HG03432 (cell line): ENCODE results near the gene PALB2.
"Not testable (repeated sequence)": the region's sequence is repeated elsewhere in the genome, so short reads cannot be mapped to it uniquely, and the experiment has no call there.

Source experiments
- ATAC-seq: cut with Tn5 transposase; IDR thresholded peaks from one replicate; pipeline ENCODE4 v1.9.1; 2021; ENCODE audit warnings: mild to moderate bottlenecking, moderate library complexity; ENCODE audit not compliant: unreplicated experiment

The PALB2 gene

DNA sequence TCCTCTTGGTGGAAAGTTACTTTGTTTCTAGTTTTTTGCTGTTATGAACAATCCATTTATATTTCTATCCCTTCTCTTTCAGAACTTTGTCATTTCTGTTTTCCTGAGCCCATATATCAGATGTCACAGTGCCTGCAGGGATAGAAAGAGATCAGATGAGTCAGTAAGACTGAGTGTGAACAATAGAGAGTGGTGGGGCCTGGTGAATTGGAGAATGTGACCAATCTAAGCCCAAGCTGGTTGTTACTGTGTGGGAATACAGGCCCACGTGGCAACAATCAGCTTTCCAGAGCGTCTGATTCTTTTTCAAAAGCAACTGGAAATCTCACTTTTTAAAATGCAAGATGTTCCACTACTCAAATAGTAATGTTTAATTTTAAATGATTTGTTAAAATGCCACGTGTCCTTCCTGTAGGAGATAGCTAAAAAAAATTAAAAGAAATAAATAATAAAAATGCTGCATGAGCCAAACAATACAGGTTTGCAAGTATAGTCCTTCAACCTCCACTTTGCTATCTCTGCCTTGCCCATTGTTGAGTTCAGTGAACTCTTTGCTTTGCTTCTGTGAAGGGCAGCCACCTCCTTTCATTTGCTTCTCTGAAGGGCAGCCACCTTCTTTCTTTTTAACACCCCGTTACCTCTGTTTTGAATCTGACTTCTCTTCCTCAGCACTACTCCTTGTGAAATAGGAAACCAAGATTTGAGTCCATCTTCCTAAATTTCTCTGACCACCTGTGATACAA lies 9.7 kb upstream of the PALB2 start:
- no peak for ATAC-seq

DNA sequence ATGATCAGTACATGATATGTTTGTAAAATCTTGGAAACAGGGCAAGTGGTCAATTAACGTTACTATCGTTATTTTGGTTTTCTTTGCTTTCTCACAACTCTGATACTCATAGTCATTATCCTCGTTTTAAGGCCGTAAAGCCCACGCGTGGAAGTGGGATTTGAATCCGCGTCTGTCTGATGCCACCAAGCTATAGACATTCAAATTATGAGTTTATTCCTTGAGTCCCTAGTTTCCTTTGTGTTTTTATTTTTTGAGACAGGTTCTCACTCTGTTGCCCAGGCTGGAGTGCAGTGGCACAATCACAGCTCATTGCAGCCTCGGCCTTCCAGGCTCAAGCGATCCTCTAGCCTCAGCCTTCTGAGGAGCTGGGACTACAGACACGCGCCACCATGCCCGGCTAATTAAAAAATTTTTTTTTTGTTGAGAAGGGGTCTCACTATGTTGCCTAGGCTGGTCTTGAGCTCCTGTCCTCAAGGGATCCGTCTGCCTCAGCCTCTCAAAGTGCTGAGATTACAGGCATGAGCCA lies 1.2 kb upstream of the PALB2 start:
- ATAC-seq, result no peak

DNA sequence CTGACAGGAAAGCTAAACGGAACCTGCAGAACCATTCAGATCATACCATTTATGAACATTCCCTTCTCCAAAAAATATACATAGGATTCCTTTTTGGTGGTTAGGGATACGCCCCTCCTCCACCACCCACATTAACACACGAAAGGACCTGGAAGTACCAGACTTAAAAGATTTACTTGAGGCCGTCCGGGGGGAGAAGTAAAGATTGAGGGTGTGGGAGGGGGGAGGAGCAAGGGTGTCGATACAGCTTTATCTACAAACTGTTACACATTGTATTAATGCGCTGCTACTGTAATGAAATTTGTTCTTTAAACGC lies 537 bp downstream of the PALB2 start:
- ATAC-seq, result no peak

DNA sequence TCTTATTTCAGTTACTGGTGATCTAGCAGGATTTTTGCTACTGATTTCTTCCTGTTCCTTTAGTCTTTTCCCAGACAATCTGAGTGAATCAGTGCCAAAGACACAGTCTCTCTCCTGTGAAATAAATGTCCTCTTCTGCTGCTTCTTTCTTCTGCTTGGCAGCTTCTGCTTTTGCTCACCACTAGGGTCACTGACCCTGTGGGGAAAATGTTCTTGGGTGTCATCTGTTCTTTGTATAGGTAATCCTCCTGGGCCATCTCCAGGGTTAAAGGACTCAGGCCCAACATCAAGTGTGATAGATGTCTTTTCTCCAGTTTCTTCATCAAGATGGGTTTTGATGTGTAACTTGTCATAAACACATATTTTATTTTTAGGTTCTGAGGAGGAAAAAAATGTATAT lies 5.2 kb downstream of the PALB2 start:
- no peak for ATAC-seq

DNA sequence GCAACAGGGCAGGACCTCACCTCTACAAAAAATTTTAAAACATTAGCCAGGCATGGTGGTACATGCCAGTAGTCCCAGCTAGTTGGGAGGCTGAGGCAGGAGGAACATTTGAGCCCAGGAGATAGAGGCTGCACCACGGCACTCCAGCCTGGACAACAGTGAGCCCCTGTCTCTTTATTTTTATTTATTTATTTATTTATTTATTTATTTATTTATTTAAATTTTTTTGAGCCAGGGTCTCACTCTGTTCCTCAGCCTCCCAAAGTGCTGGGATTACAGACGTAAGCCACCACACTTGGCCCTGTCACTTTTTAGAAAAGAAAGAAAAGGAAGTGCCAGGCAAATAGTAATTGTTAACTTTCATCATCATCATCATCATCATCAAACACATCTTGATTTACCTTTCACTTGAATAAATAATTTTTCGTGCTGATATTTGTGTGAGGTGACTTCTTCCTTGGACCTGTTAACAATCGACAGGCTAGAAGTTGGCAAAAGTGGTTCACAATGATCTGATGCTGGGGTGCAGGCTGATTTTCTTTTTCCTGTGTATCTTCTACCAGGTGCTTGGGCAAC lies 6.6 kb downstream of the PALB2 start:
- no peak for ATAC-seq

DNA sequence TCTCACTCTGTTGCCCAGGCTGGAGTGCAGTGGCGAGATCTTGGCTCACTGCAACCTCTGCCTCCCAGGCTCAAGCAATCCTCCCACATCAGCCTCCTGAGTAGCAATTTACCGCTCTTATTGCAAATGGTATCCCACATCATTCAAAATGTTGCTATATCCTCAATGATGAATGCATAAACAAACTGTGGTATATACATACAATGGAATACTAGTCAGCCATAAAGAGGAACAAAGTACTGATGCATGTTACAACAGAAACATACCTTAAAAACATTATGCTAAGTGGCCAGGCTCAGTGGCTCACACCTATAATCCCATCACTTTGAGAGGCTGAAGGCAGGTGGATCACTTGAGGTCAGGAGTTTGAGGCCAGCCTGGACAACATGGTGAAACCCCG lies 9.2 kb downstream of the PALB2 start:
- ATAC-seq, result not testable (repeated sequence)

DNA sequence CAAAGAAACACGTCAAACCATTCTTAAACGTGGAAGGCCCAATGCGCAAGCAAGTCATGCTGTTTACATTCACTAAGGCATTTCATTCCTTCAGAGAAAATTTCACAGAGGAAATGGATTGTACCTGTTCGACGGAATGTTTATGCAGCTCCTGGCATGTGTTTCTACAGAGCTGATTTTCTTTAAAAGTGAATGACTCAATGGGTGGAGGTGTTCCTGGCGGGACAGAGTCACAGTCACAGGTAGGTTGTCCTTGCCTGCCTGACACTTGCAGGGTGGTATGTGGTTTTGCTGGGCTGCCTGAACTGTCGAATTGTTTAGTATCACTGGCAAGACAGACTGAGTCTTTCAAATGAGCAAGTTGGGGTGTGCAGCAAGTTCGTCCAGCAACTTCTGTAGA lies 11.6 kb downstream of the PALB2 start:
- no peak for ATAC-seq

DNA sequence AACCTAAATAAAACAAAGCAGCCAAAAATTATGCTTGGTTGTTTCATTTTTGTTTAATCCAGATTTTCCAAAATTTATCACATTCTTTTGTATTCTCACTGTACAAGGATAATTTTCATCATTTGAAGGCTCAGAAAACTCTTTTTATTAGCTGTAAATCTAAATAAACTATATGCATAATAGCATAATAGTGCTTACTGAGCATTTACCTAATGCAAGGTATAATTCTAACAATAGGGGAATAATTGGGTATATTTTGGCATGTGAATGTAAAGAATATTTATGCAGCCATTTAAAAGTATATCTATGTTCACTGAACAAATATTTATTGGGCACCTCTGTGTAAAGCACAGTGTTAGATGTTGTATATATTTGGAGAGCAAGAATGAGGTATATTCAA lies 17.0 kb downstream of the PALB2 start:
- no peak for ATAC-seq

DNA sequence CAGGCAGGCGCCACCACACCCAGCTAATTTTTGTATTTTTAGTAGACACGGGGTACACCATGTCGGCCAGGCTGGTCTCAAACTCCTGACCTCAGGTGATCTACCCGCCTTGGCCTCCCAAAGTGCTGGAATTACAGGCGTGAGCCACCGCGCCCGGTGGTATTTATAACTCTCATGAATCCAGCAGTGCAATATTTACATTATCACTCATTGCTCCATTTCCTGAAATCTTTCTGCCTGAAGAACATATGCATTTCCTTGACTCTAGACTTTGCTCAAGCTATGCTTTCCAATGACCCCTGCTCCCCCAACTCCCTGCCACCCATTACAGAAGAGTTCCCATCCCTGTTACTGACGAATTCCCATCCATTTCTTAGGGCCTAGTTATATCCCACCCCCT lies 25.3 kb downstream of the PALB2 start:
- no peak for ATAC-seq

DNA sequence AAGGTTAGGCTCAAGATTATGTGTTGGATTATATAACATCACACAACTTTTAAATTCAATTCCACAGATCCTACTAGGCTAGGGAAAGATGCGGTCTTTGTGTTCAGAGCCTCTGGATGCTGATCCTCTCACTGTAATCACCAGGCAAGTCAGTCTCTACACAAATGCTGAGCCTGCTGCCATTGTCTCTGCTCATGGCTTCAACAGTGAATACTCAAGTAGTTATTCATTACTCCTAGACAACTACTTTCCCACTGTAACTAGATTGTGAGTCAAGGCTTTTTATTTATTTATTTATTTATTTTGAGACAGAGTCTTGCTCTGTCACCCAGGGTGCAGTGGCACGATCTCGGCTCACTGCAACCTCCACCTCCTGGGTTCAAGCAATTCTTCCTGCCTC lies 29.2 kb downstream of the PALB2 start:
- no peak for ATAC-seq

DNA sequence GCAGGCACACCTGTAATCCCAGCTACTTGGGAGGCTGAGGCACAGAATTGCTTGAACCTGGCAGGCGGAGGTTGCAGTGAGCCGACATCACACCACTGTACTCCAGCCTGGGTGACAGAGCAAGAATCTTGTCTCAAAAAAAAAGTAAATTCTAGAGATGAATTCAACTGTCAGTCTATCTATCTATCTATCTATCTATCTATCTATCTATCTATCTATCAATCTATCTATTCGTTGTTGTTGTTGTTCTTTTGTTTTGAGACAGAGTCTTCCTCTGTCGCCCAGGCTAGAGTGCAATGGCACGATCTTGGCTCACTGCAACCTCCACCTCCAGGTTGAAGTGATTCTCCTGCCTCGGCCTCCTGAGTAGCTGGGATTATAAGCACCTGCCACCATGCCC lies 30.2 kb downstream of the PALB2 start:
- ATAC-seq, result not testable (repeated sequence)

DNA sequence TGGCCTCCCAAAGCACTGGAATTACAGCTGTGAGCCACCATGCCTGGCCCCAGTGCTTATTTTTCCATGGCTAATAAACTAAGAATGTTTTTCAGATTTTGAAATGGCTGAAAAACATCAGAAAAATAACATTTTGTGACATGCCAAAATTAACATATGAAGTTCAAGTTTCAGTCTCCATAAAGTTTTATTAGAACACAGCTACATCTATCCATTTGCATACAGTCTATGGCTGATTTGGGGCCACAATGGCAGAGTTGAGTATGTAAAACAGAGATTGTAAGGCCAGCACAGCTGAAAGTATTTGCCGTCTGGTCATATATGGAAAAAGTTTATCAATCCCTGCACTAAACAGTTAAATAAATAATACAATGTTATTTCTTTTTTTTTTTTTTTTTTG lies 31.2 kb downstream of the PALB2 start:
- ATAC-seq, result no peak

DNA sequence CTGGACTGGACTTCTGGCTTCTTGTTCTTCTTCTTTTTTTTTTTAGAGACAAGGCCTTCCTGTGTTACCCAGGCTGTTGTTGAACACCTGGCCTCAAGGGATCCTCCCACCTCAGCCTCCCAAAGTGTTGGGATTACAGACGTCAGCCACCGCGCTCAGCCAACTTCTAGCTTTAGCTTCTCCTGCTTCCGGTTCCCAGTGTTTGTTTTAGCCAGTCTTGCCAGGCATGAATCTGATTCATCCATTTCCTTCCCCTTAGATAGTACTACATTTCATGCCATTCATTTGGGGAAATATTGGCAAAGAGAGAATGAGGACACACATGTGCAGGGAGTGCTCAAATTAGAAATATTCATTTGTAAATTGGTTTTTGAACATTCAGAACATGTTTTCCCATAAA lies 32.9 kb downstream of the PALB2 start:
- no peak for ATAC-seq

DNA sequence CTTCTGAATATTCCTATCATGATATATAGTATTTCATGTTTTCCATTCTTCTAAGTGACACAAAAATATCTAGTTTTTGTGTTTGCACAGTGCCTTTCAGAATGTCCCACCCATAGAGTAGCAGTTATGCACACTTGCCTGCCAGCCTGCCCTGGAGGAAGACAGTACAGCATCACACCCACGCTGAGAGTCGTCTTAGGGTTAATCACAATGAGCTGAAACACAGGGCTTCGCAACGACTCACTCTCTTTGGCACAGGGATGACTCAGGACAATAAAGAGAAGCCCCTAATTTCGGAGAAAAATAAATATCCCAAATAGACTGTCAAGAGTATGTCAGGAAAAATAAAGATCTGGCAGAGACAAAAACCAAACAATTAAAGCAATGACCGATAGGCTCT lies 33.4 kb downstream of the PALB2 start:
- ATAC-seq, result no peak

DNA sequence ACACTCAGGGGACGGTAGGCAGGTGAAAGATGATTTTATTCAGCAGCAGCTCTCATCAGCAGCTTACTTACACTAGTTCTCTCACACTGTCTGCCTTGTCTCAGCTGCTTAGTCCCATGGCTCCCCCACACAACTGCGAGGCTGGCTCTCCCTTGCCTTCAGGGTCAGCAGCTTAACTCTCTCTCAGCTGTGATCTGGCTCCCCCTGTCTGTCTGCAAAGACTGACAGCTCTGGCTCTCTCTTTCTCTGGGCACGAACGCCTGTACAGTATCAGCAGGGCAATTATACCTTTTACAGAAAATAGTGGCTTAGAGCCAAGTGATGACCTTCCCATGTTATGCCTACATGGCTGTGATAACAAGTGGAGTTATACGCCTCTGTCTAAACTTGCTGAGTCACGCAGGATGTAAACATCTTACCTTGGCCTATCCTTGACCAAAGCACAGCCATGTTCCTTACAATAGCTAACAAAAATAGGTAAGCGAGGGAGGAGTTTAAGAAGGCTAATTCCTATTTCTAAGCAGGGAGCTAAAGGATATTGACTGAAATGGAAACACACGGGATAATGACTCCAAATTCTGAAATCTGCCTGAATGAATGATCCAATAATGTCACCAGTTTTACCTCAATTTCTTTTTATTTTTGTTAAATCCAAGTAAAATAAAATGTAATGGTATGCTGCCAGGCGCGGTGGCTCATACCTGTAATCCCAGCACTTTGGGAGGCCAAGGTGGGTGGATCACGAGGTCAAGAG lies 43.9 kb downstream of the PALB2 start:
- no peak for ATAC-seq

DNA sequence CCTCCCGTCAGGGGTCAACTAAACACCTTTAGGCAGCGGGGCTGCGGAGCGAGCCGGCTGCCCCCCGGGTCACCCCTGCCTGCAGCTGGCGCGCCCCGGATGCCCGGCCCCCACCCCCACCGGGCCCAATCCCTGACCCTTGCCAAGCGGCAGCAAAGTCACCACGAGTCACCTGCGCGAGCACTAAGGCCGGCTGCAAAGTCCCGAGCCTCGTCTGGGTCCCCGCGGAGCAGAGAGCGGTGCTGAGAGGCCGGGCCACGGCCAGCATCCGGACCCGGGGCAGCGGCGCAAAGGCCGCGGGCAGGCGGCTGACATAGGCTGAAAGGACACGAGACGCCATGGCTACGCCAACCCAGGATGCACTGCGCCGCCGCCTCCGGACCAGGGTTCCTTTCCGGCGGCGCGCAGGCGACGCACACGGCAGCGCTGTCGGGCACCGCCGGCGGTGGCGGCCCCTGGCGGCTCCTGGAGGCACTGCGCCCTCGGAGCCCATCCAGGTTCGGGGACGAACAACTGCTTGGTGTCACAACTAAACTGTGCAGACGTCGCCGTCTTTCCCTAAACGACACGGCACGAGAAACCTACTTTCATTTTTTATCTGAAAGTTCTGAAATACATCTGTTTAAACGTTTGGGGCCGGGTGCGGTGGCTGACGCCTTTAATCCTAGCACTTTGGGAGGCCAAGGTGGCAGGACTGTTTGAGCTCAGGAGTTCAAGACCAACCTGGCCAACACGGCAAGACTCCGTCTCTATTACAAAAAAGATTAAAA lies 45.0 kb downstream of the PALB2 start, which contains the start of gene NDUFAB1:
NDUFAB1 (minus strand) TSS at position 366 of the 770 bp plus-strand sequence; CDS start at position 340, 26 bp downstream.
- ATAC-seq, result peak; percentile 94

DNA sequence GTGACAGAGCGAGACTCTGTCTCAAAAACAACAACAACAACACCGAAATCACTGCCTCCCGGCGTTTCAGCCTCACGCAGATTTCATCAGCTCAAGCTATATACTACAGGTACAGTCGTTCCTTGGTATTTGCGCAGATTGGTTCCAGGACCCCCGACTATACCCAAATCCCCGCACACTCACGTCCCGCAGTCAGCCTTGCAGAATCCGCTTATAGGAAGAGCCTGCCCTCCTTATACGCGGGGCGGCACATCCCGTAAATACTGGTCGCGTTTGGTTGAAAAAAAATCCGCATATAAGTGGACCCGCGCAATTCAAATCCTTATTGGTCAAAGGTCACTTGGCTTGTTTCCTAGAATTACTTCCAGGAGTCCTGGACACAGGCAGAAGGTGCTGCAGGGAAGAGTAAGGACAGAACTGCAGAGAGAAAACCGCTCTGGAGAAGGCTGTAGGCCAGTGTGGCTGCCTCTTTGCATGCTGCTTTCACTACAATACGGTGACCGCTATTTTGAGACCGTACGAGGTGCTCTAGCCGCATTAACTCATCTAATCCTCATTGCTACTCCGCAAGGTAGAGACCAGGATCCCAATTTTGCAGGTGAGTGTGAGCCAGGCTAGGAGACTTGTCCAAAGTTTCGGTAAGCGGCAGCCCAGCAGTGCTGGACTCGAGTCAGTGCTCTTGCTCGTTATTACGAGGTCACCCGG lies 45.7 kb downstream of the PALB2 start:
- no peak for ATAC-seq

DNA sequence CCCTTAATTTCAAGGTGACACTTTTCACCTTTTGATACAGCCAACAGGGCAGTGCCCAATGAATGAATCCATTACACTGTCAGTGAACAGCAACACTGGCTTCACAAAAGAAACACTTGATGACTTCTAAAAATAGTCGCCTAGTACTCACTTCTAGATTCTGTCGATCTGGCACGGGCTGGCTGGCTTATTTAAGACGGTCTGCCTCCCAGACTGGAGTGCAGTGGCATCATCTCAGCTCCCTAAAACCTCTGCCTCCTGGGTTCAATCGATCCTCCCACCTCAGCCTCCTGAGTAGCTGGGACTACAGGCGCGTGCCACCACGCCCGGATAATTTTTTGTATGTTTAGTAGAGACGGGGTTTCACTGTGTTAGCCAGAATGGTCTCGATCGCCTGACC lies 46.9 kb downstream of the PALB2 start:
- no peak for ATAC-seq

DNA sequence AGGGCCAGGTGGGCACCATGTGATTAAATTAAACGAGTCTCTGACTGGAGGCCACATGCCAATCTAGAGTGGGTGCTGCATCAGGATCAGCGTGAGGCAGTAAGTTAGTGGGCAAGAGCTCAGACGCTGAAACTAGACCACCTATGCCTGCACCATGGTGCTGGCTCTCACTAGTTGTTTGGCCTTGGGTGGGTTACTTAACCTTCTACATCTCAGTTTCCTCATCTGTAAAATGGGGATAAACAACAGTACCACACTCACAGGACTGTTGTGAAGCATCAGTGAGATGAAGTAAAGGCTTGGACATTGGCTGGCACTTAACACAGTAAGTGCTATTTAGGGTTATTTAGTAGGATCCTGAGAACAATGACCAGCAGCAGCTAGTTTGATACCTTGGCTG lies 50.9 kb downstream of the PALB2 start:
- no peak for ATAC-seq

DNA sequence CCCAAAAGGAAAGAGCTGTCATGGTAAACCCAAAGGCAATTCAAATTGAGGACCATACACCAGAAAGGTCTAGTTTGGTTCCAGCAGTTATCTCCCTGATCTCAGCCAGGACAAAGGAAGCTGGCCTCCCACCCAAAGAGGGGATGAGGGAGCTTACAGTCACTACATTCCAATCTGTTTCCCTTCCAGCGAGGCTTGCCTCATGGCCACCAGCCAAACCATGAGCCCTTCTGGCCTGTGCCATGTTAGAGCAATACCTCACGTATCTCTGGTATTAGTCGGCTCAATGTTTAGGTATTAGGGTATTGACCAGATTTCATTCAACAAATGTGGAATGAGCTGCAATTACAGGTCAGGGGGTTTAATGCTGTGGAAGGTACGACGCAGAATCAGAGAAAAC lies 53.4 kb downstream of the PALB2 start:
- ATAC-seq, result no peak
